ENCODE data around the gene FAF1. TPM values are rescaled to one million over a fixed set of nuclear protein-coding genes. Genes with fewer than 3 reads are reported as not detected.

Gene FAF1
- total RNA-seq, 4 donors from 2014 or later, result 60.4 to 89.0 (median 67.8) TPM

DNA sequence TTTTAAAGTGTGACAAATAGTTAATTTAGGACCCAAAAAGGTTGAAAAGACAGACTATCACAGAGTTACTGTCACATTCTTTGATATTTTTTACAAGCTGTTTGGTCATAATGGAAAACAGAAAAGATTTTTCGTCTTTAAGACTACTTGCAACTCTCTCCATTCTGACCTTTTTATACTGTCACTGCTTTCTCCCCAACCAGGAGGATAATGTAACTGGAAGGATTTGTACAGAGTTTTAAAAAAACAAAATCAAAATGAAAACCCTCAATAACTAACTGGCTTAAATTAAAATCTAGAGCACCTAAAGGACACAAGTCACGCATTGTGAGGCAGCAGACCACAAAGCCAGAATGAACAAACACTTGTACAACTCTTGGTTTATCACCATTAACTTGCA, 257.7 kb downstream of the FAF1 start:
- peaks cover 0 to 18% (median 3%) of the 10 kb centered on the region in 3 donors for H3K4me1 ChIP-seq
- TF ChIP-seq POLR2AphosphoS5 (IDR thresholded peaks at IDR 0.05) (no peak), EP300 (IDR thresholded peaks at IDR 0.05) (no peak), POLR2A (IDR thresholded peaks at IDR 0.05) (no peak)
- TF ChIP-seq, protein P1, sequence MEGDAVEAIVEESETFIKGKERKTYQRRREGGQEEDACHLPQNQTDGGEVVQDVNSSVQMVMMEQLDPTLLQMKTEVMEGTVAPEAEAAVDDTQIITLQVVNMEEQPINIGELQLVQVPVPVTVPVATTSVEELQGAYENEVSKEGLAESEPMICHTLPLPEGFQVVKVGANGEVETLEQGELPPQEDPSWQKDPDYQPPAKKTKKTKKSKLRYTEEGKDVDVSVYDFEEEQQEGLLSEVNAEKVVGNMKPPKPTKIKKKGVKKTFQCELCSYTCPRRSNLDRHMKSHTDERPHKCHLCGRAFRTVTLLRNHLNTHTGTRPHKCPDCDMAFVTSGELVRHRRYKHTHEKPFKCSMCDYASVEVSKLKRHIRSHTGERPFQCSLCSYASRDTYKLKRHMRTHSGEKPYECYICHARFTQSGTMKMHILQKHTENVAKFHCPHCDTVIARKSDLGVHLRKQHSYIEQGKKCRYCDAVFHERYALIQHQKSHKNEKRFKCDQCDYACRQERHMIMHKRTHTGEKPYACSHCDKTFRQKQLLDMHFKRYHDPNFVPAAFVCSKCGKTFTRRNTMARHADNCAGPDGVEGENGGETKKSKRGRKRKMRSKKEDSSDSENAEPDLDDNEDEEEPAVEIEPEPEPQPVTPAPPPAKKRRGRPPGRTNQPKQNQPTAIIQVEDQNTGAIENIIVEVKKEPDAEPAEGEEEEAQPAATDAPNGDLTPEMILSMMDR (IDR thresholded peaks at IDR 0.05), result no peak
- no peak for ATAC-seq
- no peak overlapping the region for H3K4me3 ChIP-seq
- H3K9me3 ChIP-seq, result no peaks in the 10 kb centered on the region
- no peaks in the 10 kb centered on the region for H3K36me3 ChIP-seq
- H3K27ac ChIP-seq, result no peak overlapping the region
- H3K27me3 ChIP-seq, result no peaks in the 10 kb centered on the region
- 75 to 83% methylated on average over 2 of the region's 2 CpGs for WGBS, 2 donors (ENCODE audit: low coverage in 1 of 2)

- 20 to 41% methylated on average over 1 of the region's 1 CpG for WGBS, 2 donors (ENCODE audit: low coverage in 1 of 2)
- no peak overlapping the region for H3K4me3 ChIP-seq
- no peak for TF ChIP-seq EP300 (IDR thresholded peaks at IDR 0.05)
- no peak for TF ChIP-seq POLR2AphosphoS5 (IDR thresholded peaks at IDR 0.05)
- TF ChIP-seq, protein P1 (IDR thresholded peaks at IDR 0.05), result no peak
- TF ChIP-seq POLR2A (IDR thresholded peaks at IDR 0.05), result no peak
Observed at GRCh38 chr1:50701706-50702317, 258.3 kb downstream of the FAF1 start.

GRCh38 chr1:50700621-50701020, 259.4 kb downstream of the FAF1 start:
- H3K27ac ChIP-seq, result no peak overlapping the region
- WGBS, 2 donors (ENCODE audit: low coverage in 1 of 2), result 90 to 92% methylated on average over 2 of the region's 2 CpGs
- TF ChIP-seq EP300 (IDR thresholded peaks at IDR 0.05) (no peak), POLR2AphosphoS5 (IDR thresholded peaks at IDR 0.05) (no peak), POLR2A (IDR thresholded peaks at IDR 0.05) (no peak)
- TF ChIP-seq, protein P1 (IDR thresholded peaks at IDR 0.05), result no peak
- peaks cover 0 to 18% (median 3%) of the 10 kb centered on the region in 3 donors for H3K4me1 ChIP-seq
- H3K9me3 ChIP-seq, result no peaks in the 10 kb centered on the region
- H3K27me3 ChIP-seq, result no peaks in the 10 kb centered on the region
- no peaks in the 10 kb centered on the region for H3K36me3 ChIP-seq
- H3K4me3 ChIP-seq, result no peak overlapping the region
- no peak for ATAC-seq

More at GRCh38 chr1:50701706-50702317, 258.3 kb downstream of the FAF1 start:
- Histone ChIP-seq H3K27me3 (no peaks in the 10 kb centered on the region), H3K9me3 (no peaks in the 10 kb centered on the region), H3K36me3 (no peaks in the 10 kb centered on the region), H3K4me1 (peaks cover 0 to 18% (median 3%) of the 10 kb centered on the region in 3 donors), H3K27ac (no peak overlapping the region)
- ATAC-seq, result no peak

DNA sequence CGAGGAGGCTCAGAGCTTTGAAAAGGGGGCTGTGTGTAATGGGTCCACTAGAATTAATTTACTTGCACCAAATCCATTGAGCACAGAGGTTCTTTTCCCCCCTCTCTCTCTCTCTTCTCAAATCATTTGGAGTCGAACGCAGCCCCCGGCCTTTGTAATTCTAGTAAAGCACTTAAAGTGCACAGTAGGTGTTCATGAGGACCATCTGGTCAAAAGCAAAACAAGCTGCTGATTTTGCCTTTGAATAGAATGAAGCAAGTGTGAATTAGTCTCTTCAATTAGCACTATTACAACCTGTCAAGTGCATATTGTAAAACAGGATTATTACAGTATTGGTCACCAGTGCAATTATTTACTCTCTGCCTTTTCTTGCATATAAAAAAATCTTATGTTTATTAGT, 259.9 kb downstream of the FAF1 start:
- Histone ChIP-seq H3K27ac (no peak overlapping the region), H3K9me3 (no peaks in the 10 kb centered on the region), H3K4me3 (no peak overlapping the region), H3K4me1 (peaks cover 0 to 16% (median 2%) of the 10 kb centered on the region in 3 donors), H3K36me3 (no peaks in the 10 kb centered on the region), H3K27me3 (no peaks in the 10 kb centered on the region)
- no peak for ATAC-seq
- no peak for TF ChIP-seq POLR2AphosphoS5 (IDR thresholded peaks at IDR 0.05)
- no peak for TF ChIP-seq POLR2A (IDR thresholded peaks at IDR 0.05)
- TF ChIP-seq, protein P1 (IDR thresholded peaks at IDR 0.05), result no peak
- no peak for TF ChIP-seq EP300 (IDR thresholded peaks at IDR 0.05)
- WGBS, 2 donors (ENCODE audit: low coverage in 1 of 2), result 100% methylated on average over 3 of the region's 4 CpGs

DNA sequence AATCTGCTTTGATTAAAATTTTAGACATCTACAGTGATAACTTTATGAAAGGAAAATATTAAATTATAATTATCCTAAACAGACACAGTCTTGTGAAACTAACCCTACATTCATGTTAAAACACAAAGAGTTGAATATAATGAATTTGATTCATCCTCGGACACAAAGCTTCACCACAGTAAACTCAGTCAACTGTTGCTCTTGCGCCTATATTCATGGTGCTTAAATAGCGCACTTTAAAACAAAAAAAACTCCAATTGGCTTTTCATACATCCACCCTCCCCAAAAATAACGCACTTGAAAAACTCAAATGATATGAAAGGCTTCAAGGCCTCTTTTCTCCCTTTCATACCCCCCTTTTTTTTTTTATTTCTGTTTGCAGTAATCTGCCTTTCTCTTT, 260.3 kb downstream of the FAF1 start:
- no peaks in the 10 kb centered on the region for H3K36me3 ChIP-seq
- ATAC-seq, result no peak
- WGBS, 2 donors (ENCODE audit: low coverage in 1 of 2), result 88 to 98% methylated on average over 4 of the region's 4 CpGs
- no peak overlapping the region for H3K27ac ChIP-seq
- H3K4me1 ChIP-seq, result peaks cover 0 to 12% (median 0%) of the 10 kb centered on the region in 3 donors
- no peaks in the 10 kb centered on the region for H3K9me3 ChIP-seq
- no peaks in the 10 kb centered on the region for H3K27me3 ChIP-seq
- no peak overlapping the region for H3K4me3 ChIP-seq
- TF ChIP-seq POLR2A (IDR thresholded peaks at IDR 0.05) (no peak), EP300 (IDR thresholded peaks at IDR 0.05) (no peak), POLR2AphosphoS5 (IDR thresholded peaks at IDR 0.05) (no peak)
- TF ChIP-seq, protein P1 (IDR thresholded peaks at IDR 0.05), result no peak
